ENCODE results near the gene CAPN12.

Gene CAPN12

GRCh38 chr19:38742906-38743305 lies 1.4 kb downstream of the CAPN12 start:
- TF ChIP-seq TEAD4 (IDR thresholded peaks at IDR 0.05), result no peak

- TF ChIP-seq NFIC (IDR thresholded peaks at IDR 0.05) (no peak), REST (IDR thresholded peaks at IDR 0.05; ENCODE audit: low read depth) (no peak), EP300 (IDR thresholded peaks at IDR 0.05; ENCODE audit: borderline replicate concordance) (no peak), YY1 (IDR thresholded peaks at IDR 0.05; ENCODE audit: low read depth) (no peak), USF1 (IDR thresholded peaks at IDR 0.05) (no peak), CREB1 (IDR thresholded peaks at IDR 0.05; ENCODE audit: low read depth) (no peak)
Measured at GRCh38 chr19:38742296-38742695, 2.0 kb downstream of the CAPN12 start.

- TF ChIP-seq MAX (IDR thresholded peaks at IDR 0.05) (no peak), NFIC (IDR thresholded peaks at IDR 0.05) (no peak), TEAD4 (IDR thresholded peaks at IDR 0.05) (no peak), USF1 (IDR thresholded peaks at IDR 0.05) (no peak), EP300 (IDR thresholded peaks at IDR 0.05; ENCODE audit: borderline replicate concordance) (no peak), REST (IDR thresholded peaks at IDR 0.05; ENCODE audit: low read depth) (no peak), CREB1 (IDR thresholded peaks at IDR 0.05; ENCODE audit: low read depth) (no peak), FOXM1 (IDR thresholded peaks at IDR 0.05; ENCODE audit: borderline replicate concordance, low read depth) (no peak), RAD21 (IDR thresholded peaks at IDR 0.05; ENCODE audit: low read depth) (no peak), EGR1 (IDR thresholded peaks at IDR 0.05) (no peak), TCF12 (IDR thresholded peaks at IDR 0.05; ENCODE audit: low read depth) (no peak), CEBPB (IDR thresholded peaks at IDR 0.05) (no peak), YY1 (IDR thresholded peaks at IDR 0.05; ENCODE audit: low read depth) (no peak)
Measured at GRCh38 chr19:38741670-38742069, 2.6 kb downstream of the CAPN12 start.

- TF ChIP-seq EGR1 (IDR thresholded peaks at IDR 0.05) (no peak), FOXM1 (IDR thresholded peaks at IDR 0.05; ENCODE audit: borderline replicate concordance, low read depth) (no peak), CEBPB (IDR thresholded peaks at IDR 0.05) (no peak), TAF1 (IDR thresholded peaks at IDR 0.05; ENCODE audit: low read depth) (no peak)
Measured at GRCh38 chr19:38740932-38741331, 3.3 kb downstream of the CAPN12 start.

- TF ChIP-seq NFIC (IDR thresholded peaks at IDR 0.05) (no peak), TCF12 (IDR thresholded peaks at IDR 0.05; ENCODE audit: low read depth) (no peak), MAX (IDR thresholded peaks at IDR 0.05) (no peak), RAD21 (IDR thresholded peaks at IDR 0.05; ENCODE audit: low read depth) (no peak), EP300 (IDR thresholded peaks at IDR 0.05; ENCODE audit: borderline replicate concordance) (no peak), EGR1 (IDR thresholded peaks at IDR 0.05) (no peak), CREB1 (IDR thresholded peaks at IDR 0.05; ENCODE audit: low read depth) (no peak), TEAD4 (IDR thresholded peaks at IDR 0.05) (no peak), REST (IDR thresholded peaks at IDR 0.05; ENCODE audit: low read depth) (no peak), ZBTB7A (IDR thresholded peaks at IDR 0.05; ENCODE audit: low read depth) (no peak), TAF1 (IDR thresholded peaks at IDR 0.05; ENCODE audit: low read depth) (no peak), YY1 (IDR thresholded peaks at IDR 0.05; ENCODE audit: low read depth) (no peak), FOXM1 (IDR thresholded peaks at IDR 0.05; ENCODE audit: borderline replicate concordance, low read depth) (no peak), USF1 (IDR thresholded peaks at IDR 0.05) (no peak)
Measured at GRCh38 chr19:38740257-38740592, 4.0 kb downstream of the CAPN12 start.

All from Ishikawa (cell line).